ENCODE data around the gene PCDH15.
"Not testable (repeated sequence)": the region's sequence is repeated elsewhere in the genome, so short reads cannot be mapped to it uniquely, and the experiment has no call there.

PCDH15 gene

DNA sequence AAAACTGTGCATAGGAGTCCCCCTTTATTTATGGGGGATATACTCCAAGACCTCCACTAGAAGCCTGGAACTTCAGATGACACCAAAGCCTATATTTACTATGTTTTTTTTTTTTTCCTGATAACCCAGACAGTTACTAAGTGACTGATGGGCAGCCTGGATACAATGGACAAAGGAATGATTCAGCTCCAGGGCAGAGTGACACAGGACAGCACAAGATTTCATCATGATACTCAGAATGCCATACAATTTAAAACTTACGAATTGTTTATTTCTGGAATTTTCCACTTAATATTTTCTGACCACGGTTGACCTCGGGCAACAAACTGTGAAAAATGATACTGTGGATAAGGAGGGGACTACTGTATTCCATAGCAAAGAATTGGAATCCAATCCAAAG lies 843.6 kb downstream of the PCDH15 start:
- DNase-seq, result no peak

DNA sequence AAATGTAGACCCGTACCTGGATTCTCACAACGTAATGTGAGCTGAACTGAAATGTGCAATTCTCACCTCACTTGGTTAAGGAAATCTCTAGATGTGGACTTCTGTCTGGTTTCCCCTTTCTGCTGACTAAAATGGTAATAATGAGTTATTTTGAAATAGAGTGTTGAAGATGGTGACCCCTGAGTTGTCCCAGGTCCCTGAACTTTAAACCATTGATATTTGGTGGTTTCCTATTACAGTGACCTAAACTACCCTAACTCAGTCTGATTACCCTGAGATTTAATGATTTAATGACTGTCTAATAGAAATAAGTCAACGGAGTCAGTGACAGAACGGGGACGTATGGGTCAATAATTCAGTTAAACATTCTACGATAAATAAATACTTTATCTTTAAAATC lies 845.9 kb downstream of the PCDH15 start:
- DNase-seq, result no peak

DNA sequence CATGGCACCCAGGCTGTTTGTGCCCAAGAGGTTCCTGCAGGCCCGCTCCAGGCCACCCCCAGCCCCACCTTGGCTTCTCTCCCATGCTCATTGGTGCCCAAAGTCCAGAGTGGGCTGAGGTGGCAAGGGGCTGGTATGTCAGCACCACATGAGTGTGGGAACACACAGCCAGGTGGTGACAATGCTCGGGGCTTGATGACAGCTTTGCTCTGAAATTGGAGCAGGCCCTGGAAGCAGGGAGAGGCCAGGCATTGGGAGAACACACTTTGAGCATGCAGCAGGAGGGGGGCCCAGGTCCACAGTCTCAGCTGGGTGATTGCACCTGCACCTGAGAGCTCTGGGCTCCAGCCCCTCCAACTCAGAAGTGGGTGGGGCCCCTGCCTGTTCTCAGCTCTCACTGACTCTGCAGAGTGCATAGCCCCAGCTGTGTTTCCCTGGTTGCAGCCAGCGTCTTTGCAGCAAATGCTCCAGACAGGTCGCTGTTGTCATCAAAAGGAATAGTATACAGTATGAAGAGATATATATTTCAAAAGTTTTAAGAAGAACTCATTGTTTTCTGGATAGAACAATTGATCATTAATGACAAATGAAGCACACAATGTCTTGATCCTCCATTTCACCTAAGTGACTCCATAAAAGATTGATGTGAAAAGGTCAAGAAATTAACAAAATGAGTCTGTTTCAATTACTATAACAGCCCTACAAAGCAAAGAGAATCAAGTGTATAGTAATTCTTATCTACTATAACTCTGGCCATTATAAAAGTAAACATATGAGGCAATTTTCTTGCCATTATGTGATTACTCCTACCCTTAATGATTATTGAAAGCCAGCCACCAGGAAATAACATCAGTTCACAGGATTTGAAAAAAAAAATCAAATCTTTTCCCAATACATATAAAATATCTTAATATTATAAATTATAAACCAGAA lies 848.1 kb downstream of the PCDH15 start:
- DNase-seq, result no peak

DNA sequence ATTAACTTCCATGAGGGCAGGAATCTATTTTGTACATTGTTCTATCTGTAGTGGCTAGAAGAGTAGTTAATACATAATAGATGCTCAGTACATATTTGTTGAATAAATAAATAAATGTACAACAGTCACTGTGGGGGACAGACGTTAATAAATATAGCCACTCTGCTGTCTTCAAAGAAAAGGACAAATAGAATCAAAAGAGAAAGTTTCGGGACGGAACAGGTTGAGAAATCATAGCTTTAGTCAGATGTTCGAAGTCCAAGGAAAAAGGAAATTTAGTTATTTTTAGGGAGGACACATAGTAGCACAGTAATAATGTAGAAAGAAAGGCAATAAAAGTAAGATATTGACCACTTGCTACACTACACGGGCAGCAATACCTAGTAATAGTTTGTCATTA lies 861.4 kb downstream of the PCDH15 start:
- no peak for DNase-seq

DNA sequence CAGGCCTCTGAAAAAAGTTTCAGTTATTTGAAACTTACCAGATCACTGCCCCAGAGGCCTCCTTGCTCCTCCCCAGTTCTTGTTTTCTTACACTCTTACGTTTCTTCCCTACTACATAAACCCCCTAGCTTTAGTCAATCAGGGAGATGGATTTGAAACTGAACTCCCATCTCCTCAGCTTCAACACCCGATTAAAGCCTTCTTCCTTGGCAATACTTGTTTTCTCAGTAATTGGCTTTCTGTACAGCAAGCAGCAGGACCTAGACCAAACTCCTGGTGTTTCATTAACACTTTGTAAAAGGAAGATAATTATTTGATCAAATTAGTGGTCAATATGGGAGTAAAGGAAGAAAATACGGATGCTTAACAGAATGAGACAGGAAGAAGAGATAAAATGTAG lies 870.4 kb downstream of the PCDH15 start:
- DNase-seq, result no peak

DNA sequence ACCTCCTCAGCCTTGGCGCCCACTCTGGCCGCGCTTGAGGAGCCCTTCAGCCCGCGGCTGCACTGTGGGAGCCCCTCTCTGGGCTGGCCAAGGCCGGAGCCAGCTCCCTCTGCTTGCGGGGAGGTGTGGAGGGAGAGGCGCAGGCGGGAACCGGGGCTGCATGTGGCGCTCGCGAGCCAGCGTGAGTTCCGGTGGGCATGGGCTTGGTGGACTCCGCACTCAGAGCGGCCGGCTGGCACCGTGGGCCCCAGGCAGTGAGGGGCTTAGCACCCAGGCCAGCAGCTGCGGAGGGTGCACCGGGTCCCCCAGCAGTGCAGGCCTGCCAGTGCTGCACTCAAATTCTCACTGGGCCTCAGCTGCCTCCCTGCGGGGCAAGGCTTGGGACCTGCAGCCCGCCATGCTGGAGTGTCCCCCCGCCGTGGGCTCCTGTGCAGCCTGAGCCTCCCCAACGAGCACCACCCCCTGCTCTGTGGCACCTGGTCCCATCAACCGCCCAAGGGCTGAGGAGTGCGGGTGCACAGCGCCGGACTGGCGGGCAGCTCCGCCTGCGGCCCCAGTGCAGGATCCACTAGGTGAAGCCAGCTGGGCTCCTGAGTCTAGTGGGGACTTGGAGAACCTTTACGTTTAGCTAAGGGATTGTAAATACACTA lies 876.9 kb downstream of the PCDH15 start:
- not testable (repeated sequence) for DNase-seq

DNA sequence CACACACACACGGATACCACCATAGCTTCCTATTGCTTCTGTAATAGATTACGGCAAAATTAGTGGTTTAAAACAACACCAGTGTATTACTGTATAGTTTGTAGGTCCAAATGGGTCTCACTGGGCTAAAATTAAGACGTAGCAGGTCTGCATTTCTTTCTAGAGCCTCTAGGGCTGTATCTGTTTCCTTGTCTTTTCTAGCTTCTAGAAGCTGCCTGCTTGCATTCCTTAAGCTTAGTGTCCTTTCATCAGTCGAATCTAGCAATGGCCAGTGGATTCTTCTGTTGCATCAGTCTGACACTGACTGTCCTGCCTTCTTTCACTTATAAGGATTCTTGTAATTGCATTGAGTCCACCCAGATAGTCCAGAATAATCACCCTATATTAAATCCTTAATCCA lies 882.3 kb downstream of the PCDH15 start:
- DNase-seq, result no peak

DNA sequence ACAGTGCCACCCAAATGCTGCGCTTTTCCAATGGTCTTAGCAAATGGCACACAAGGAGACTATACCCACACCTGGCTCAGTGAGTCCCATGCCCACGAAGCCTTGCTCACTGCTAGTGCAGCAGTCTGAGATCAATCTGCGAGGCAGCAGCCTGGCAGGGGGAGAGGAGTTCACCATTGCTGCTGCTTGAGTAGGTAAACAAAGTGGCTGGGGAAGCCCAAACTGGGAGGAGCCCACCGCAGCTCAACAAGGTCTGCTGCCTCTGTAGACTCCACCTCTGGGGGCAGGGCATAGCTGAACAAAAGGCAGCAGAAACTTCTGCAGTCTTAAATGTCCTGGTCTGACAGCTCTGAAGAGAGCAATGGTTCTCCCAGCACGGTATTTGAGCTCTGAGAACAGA lies 891.2 kb downstream of the PCDH15 start:
- no peak for DNase-seq

DNA sequence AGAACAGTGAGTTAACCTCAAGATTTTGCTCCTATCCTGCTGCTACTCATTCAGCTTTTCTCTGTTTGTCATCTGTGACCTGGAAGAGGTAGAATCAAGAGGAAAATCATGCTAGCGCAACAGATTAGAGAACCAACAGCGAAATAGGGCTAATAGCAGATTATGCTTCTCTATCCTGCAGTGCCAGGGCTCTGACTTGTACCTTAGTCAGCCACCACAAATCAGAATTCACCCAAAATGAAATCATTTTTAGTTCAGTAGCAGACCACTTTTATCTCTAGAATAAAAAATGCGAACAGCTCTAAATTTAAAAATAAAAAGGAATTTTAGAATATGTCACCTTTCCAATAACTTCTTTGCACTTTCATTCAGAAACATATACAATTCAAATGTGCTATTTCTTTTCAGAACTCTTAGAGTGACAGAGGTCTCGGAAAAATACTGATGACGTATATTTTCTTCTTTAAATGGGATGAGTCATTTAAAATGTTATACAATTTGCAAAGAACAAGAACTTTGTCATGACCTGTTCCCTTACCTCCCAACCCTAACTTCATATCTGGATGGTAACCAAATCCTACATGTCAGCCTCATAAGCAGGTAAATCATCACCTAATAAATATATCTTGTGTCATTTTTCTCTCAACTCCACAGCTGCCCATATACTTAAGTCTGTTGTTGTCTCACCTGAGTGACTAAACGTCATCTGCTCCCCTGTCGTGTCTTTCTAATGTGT lies 896.4 kb downstream of the PCDH15 start:
- no peak for DNase-seq

DNA sequence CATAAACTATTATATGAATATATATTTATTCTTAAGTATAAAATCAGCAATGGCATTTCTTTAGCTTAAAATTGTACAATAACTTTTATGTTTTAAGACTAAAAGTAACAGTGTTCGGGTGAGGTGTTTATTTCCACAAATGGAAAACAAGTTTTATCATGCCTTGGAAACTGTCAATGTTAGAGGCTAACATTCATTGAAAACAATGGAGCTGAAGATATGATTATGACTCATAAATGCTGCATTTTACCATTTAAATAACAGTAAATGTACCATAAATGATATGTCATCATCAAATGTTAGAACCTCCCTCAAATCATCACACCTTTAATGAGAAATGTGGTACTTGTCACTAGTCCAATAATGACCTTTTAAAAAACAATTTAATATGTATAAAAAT lies 897.3 kb downstream of the PCDH15 start:
- DNase-seq, result no peak

DNA sequence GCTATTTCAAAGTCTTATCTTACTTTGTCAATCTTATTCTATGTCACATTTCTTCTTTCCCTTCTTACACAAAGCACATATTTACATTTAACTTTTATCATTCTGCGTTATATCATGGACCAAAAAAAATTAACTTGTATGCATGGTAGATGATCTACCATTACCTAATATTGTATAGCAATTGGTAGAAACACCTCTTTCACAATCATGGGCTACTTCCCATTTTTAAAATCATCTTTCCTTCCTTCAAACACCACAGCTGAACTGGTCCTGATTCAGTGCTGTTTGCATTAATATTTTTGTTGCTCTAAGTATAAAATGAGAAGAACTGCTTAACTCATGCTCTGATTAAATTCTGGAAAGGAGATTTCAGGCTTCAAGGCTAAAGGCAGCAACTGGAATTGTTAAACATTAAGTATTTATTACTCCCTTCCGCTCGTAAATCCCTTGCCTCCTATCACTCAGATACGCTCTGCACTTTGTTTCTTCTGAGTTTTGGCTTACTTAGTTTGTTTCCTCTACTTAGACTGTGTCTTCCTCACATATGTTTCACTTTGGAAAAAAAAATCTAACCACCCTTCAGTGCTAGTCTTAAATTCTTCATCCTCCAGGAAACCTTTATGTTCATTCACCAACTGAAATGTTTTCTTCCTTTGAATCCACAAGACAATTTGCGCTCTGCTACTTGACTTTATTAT lies 901.4 kb downstream of the PCDH15 start:
- no peak for DNase-seq

DNA sequence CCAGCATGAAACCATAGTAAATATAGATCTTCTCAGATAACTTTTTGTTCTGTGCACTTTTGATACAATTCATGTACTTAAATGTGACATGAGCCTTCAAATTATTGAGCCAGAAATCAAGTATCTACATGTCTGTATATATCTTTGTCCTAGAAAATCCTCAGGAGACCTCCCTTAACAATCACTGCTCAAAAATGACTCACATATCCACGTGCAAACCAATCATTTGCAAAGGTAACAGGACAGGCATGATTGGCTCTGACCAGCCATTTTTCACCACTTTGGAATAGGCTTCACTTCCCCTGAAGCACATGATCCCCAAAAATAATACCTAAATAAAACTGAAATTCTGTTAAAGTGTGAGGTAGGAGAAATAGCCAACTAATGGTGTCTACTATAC lies 902.5 kb downstream of the PCDH15 start:
- DNase-seq, result no peak

DNA sequence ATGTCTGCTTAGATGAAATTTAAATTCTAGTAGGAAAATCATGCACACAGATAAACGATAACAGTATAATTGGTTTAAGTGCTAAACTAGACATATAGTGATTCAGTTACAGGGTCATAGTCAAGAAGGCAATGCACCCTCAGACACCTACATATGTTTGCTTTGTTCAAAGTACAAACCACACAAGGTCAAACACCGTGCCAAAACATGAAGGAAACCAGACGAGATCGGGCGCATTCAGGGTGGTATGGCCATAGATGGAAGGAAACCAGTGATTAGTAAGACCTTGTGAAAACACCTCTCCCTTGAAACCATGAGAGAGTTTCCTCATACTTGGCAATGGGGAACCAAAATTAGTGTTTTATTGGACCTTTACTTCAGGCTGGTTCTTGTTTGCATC lies 906.9 kb downstream of the PCDH15 start:
- DNase-seq, result no peak

DNA sequence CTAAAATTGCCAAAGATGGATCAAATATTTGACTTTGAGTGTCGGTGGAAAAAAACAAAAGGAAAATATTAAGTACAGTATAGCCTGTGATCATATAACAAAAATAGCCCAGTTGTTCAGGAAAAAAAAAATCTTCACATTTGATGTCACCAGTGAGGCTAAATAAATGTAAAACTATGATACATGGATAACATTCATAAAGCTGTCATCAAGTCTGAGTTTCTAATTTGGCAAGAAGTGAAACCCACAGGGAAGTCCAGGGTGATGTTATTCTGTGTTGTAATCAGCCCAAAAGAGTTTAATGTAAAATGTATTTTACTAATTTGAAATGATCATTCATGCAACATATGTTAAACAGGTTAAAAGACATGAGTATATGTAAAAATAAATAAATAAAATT lies 908.0 kb downstream of the PCDH15 start:
- no peak for DNase-seq

DNA sequence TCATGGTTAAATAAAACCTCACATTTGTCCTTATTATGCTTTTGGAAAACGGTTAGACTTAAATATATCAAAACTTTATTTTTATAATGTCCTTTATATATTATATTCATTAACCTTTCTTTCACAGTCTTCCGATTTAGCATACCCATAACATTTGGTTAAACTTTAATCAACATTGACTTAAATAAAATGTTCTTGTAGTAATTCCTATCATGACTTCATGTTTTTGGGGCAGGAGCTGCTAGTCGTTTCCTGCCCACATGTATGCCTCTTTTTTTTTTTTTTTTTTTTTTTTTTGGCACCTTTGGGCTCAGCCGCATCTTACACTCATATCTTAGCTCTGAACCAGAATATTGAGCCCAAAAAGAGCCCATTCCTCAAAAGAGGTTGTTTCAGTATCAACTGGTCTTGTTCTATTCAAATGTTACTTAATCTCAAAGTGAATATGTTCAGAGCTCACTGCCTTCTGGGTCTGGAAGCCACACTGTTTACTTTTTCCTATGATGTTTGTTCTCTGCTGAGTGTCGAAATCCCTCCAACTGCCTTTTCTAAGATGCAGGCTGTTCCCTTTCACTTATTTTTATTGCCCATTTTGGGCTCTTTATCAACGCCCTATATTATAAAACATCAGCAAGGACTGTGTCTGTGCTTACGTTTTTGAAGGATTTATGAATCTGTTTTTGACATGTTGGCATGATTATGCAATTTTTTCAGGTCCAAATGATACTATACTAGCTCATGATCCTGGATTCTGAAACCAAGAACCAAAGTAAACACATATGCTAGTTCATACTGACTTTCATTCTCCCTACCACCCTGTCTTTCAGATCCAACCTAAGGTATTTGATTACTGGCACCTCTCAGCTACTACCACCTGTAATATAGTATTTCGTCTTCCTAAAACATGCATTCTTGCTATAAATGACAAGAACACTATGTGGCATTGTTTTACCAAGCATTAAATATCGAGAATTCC lies 914.4 kb downstream of the PCDH15 start:
- DNase-seq, result no peak

DNA sequence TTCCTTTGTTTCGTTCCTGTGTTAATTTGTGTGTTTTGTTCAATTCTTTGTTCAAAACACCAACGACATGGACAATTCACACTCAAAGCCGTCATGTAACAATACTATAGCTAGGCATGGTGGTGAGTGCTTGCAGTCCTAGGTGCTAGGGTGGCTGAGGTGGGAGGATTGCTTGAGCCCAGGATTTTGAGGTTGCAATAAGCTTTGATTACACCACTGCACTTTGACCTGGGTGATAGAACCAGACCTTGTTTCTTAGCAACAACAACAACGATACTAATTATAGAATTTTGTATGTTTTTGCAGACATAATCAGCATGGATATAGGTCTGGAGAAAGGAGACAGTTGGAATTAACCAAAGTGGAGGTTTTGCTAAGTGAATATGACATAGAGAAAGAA lies 936.2 kb downstream of the PCDH15 start:
- no peak for DNase-seq

DNA sequence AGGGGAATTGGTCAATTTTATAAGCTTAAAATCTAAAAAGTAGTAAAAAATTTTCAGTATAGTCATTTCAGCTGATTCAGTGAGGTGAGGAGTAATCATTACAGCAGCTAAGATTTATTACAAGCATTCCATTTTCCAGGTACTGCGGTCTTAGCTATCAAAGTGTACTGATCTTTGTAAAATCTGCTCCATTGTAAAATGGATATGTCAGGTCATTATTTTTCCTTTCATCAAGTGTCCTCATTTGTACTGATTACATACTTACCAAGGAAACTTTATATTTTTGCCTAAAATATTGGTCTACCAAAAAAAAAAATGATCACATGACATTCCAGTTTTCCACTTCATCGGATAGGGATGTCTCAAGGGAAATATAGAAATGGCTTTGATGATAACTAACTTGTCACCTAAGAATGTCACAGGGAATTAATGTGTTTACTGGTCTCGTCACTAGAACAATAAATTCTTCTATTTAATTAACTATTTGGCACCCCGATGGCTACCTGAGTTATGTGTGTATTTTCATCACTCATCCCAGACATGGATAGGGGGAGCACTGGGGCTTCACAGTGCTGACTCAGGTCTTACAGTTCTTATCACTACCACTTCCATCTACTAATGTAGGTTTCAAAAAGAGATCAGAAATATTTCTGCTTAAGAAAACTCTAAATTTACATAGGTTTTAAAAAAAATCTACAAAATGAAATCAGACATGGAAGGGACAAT lies 948.4 kb downstream of the PCDH15 start:
- DNase-seq, result no peak

DNA sequence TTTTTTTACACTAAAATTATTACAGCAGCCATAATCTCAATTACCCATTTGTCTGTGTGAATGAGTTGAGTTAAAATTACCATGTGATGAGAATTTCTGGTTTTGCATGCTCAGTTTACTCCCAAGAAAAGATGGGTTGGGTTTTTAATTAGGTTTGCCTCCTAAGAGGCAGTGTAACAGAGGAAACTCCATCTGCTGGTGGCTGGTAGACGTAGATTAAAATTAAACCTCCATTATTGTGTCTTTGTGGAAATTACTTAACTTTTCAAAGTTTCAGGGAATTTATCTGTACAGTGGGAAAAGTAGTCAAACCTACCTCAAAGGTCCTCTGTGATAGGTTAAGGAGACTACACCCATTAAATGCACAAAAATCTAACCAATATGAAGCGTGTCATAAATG lies 954.2 kb downstream of the PCDH15 start:
- no peak for DNase-seq

DNA sequence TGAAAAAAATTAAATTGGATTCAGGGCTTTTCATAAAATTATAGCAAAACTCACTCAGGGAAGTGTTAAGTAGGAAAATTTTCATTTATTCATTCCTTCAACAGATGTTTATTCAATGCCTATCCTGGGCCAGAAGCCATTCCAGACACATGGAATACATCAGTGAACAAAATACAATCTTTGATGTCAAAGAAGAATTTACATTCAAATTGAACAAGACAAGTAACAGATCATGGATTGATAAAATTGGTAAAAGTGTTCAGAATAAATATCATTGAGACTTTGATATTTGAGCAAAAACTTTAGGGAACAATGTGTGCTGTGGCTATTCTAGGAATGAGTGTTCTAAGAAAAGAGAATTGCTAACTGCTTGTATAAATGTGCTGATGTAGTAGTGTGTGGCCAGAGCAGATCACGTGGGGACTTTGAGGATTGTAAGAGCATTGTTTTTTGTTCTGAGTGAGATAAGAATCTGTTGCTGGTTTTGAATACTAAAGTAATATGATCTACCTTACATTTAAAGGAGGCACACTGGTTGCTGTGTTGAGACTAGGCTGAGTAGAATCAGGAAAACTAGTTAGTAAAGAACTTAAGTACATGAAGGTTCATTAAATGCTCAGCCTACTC lies 957.2 kb downstream of the PCDH15 start:
- DNase-seq, result peak in 1 of 5 experiments; percentile 48

DNA sequence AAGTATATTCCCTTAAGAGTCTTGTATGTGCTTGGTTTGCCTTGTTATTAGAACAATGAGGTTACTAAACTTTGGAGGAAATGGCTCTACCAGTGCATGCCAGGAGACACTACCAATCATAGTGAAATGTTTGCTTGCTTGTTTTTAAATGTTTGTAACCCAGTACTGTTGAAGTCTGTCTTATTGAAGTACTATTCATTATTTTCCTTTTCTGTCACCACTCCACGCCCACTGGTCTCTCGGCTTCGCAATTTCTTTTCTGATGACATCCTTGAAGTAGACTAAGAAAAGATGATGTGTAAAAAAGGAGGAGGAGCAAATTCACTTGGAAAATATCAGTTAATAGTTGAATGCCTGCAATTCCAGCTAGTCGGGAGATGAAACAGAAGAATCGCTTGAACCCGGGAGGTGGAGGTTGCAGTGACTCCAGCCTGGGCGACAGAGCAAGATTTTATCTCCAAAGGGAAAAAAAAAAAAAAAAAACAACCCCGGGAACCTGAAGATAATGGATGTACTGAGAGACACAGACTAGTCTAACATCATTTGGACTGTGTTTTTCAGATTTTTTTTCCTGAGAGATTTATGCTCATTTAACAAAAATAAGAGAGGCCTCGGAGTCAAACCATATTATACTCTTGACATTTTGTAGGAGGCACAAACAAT lies 959.4 kb downstream of the PCDH15 start:
- DNase-seq, result no peak

Measured in T-helper 2 cell (primary cell).